Measurements from ENCODE around the gene FAM118B. TPM values are rescaled to one million over a fixed set of nuclear protein-coding genes. Genes with fewer than 3 reads are reported as not detected.

FAM118B gene
- polyA plus RNA-seq, 1 experiment = 14.2 TPM

- POLR2A ChIA-PET = no interaction called here
Observed at GRCh38 chr11:126195119-126195518, 16.5 kb upstream of the FAM118B start.

GRCh38 chr11:126197277-126197939 lies 14.2 kb upstream of the FAM118B start:
- TF ChIP-seq CTCF (IDR thresholded peaks at IDR 0.05; ENCODE audit: insufficient read depth, low read depth, low read length) = no peak
- Histone ChIP-seq H3K27me3 (ENCODE audit: control insufficient read depth, insufficient read depth, low read length) (no peaks in the 10 kb centered on the region), H3K4me3 (ENCODE audit: low read depth, low read length) (no peak overlapping the region), H3K36me3 (ENCODE audit: control insufficient read depth, insufficient read depth, low read length) (peaks cover 5% of the 10 kb centered on the region)
- ChIA-PET POLR2A (no interaction called here), CTCF (interaction anchor here (0.8 to 2.6 kb wide), 7 partner anchors 9 to 276 kb away, joined by 3 to 16 read pairs (median 4); no protein-coding TSS in a partner anchor)
- DNase-seq (ENCODE audit: low read depth) = peak; percentile 26

More at GRCh38 chr11:126195119-126195518, 16.5 kb upstream of the FAM118B start:
- no peak for DNase-seq (ENCODE audit: low read depth)
- H3K4me3 ChIP-seq (ENCODE audit: low read depth, low read length) = no peak overlapping the region
- peaks cover 5% of the 10 kb centered on the region for H3K36me3 ChIP-seq (ENCODE audit: control insufficient read depth, insufficient read depth, low read length)
- TF ChIP-seq CTCF (IDR thresholded peaks at IDR 0.05; ENCODE audit: insufficient read depth, low read depth, low read length) = no peak
- CTCF ChIA-PET = interaction anchor here (0.7 to 4.5 kb wide), 4 partner anchors 19 to 271 kb away, joined by 3 to 67 read pairs (median 6); no protein-coding TSS in a partner anchor
- no peaks in the 10 kb centered on the region for H3K27me3 ChIP-seq (ENCODE audit: control insufficient read depth, insufficient read depth, low read length)

- H3K4me3 ChIP-seq (ENCODE audit: low read depth, low read length) = no peak overlapping the region
- no peaks in the 10 kb centered on the region for H3K27me3 ChIP-seq (ENCODE audit: control insufficient read depth, insufficient read depth, low read length)
- no peak for TF ChIP-seq CTCF (IDR thresholded peaks at IDR 0.05; ENCODE audit: insufficient read depth, low read depth, low read length)
- ChIA-PET CTCF (interaction anchor here (0.9 to 2.6 kb wide), 6 partner anchors 11 to 277 kb away, joined by 3 to 16 read pairs (median 4); no protein-coding TSS in a partner anchor), POLR2A (no interaction called here)
- H3K36me3 ChIP-seq (ENCODE audit: control insufficient read depth, insufficient read depth, low read length) = peaks cover 13% of the 10 kb centered on the region
- DNase-seq (ENCODE audit: low read depth) = no peak
Observed at GRCh38 chr11:126198648-126199047, 12.9 kb upstream of the FAM118B start.

- ChIA-PET CTCF (no interaction called here), POLR2A (no interaction called here)
- no peak for TF ChIP-seq CTCF (IDR thresholded peaks at IDR 0.05; ENCODE audit: insufficient read depth, low read depth, low read length)
- DNase-seq (ENCODE audit: low read depth) = no peak
- no peaks in the 10 kb centered on the region for H3K27me3 ChIP-seq (ENCODE audit: control insufficient read depth, insufficient read depth, low read length)
- H3K36me3 ChIP-seq (ENCODE audit: control insufficient read depth, insufficient read depth, low read length) = peaks cover 18% of the 10 kb centered on the region
- H3K4me3 ChIP-seq (ENCODE audit: low read depth, low read length) = no peak overlapping the region
Observed at GRCh38 chr11:126202646-126203359, 8.8 kb upstream of the FAM118B start.

GRCh38 chr11:126205359-126205758 lies 6.2 kb upstream of the FAM118B start:
- TF ChIP-seq CTCF (IDR thresholded peaks at IDR 0.05; ENCODE audit: insufficient read depth, low read depth, low read length) = no peak
- POLR2A ChIA-PET = no interaction called here
- DNase-seq (ENCODE audit: low read depth) = no peak
- CTCF ChIA-PET = no interaction called here
- Histone ChIP-seq H3K27me3 (ENCODE audit: control insufficient read depth, insufficient read depth, low read length) (no peaks in the 10 kb centered on the region), H3K4me3 (ENCODE audit: low read depth, low read length) (no peak overlapping the region), H3K36me3 (ENCODE audit: control insufficient read depth, insufficient read depth, low read length) (peaks cover 15% of the 10 kb centered on the region)

Data from BJ (cell line).